Activated CD4-positive, alpha-beta memory T cell treated with anti-CD3 and anti-CD28 coated beads for 36 hours (primary cell): ENCODE results near the gene PEX10. TPM values are rescaled to one million over a fixed set of nuclear protein-coding genes. Genes with fewer than 3 reads are reported as not detected.
A peak's percentile ranks its signal among the peaks of the same experiment; 100 is the strongest.
"Not testable (repeated sequence)": the region's sequence is repeated elsewhere in the genome, so short reads cannot be mapped to it uniquely, and the experiment has no call there.

Experiments used
- CTCF ChIA-PET: fragments of 350-600 bp; sonication (Branson Sonifier 250); formaldehyde crosslinking; loops from one replicate; lab custom pipeline; 2021; ENCODE audit warnings: antibody characterized with exemption, inconsistent platforms; lab: Charles Lee
- POLR2A ChIA-PET: fragments of 350-600 bp; sonication (Branson Sonifier 250); formaldehyde crosslinking; loops from one replicate; lab custom pipeline; 2021; ENCODE audit warnings: antibody characterized with exemption; lab: Charles Lee
- DNase-seq: peaks from one replicate; pipeline ENCODE4 v3.0.0-alpha.2; 2020
- H3K27ac Mint-ChIP-seq: one replicate; pipeline ENCODE4 v1.8.0; 2021; ENCODE audit warnings: mixed read lengths
- H3K27me3 Mint-ChIP-seq: one replicate; pipeline ENCODE4 v1.8.0; 2021; ENCODE audit warnings: mixed read lengths
- H3K36me3 Mint-ChIP-seq: one replicate; pipeline ENCODE4 v1.8.0; 2021; ENCODE audit warnings: mixed read lengths
- H3K4me1 Mint-ChIP-seq: one replicate; pipeline ENCODE4 v1.8.0; 2021; ENCODE audit warnings: low read depth, mixed read lengths
- H3K4me3 Mint-ChIP-seq: one replicate; pipeline ENCODE4 v1.8.0; 2021; ENCODE audit warnings: mild to moderate bottlenecking, mixed read lengths
- H3K9me3 Mint-ChIP-seq: one replicate; pipeline ENCODE4 v1.8.0; 2021; ENCODE audit warnings: mixed read lengths
- intact Hi-C: fragments of 100-400 bp; cut with micrococcal nuclease; formaldehyde crosslinking; loops from one replicate; pipeline ENCODE4 v1.15.1; 2023
- total RNA-seq, 2 experiments: library from RNA; stranded (reverse); gene quantifications; one replicate each; pipeline ENCODE4 v1.2.3, GENCODE V29; 2021

Gene PEX10
- total RNA-seq = 10 to 100 TPM; 14.8 to 15.4 TPM

- peak within 1 kb of the TSS; percentile 82 for H3K27ac Mint-ChIP-seq
- intact Hi-C loops = loop anchor here (1.0 to 10.0 kb wide), 5 partner anchors 21 to 498 kb away; partner anchors contain the start of genes CALML6, MORN1, PANK4 and RER1
- peak within 1 kb of the TSS; percentile 88 for H3K4me3 Mint-ChIP-seq
- no peaks in the 10 kb centered on the region for H3K27me3 Mint-ChIP-seq
- ChIA-PET POLR2A (interaction anchor here (0.7 to 1.9 kb wide), 5 partner anchors 21 to 175 kb away, joined by 3 to 7 read pairs (median 5); partner anchors contain the start of genes MORN1, PANK4, PRXL2B and RER1), CTCF (interaction anchor here (0.8 to 2.4 kb wide), 8 partner anchors 14 to 374 kb away, joined by 3 to 15 read pairs (median 6); partner anchors contain the start of genes FAAP20, MORN1, PANK4 and RER1)
- H3K4me1 Mint-ChIP-seq = peaks cover 34% of the 10 kb centered on the region
- DNase-seq = peak; percentile 99
- H3K9me3 Mint-ChIP-seq = no peaks in the 10 kb centered on the region
- H3K36me3 Mint-ChIP-seq = peaks cover 7% of the 10 kb centered on the region
Observed at GRCh38 chr1:2412395-2412772, at the start of gene PEX10. TSS of gene PEX10 (minus strand) at chr1:2412564. CDS start at chr1:2412502, 62 bp downstream.

GRCh38 chr1:2460996-2461751, 48.8 kb upstream of the PEX10 start:
- Mint-ChIP-seq H3K4me3 (no peak overlapping the region), H3K27ac (no peak overlapping the region), H3K4me1 (no peaks in the 10 kb centered on the region), H3K27me3 (no peaks in the 10 kb centered on the region), H3K36me3 (no peaks in the 10 kb centered on the region), H3K9me3 (no peaks in the 10 kb centered on the region)
- POLR2A ChIA-PET = no interaction called here
- CTCF ChIA-PET = no interaction called here
- intact Hi-C loops = no loop called here
- no peak for DNase-seq

GRCh38 chr1:2460203-2460602, 47.8 kb upstream of the PEX10 start:
- no peak for DNase-seq
- H3K9me3 Mint-ChIP-seq = no peaks in the 10 kb centered on the region
- H3K36me3 Mint-ChIP-seq = no peaks in the 10 kb centered on the region
- H3K27me3 Mint-ChIP-seq = no peaks in the 10 kb centered on the region
- CTCF ChIA-PET = no interaction called here
- no peaks in the 10 kb centered on the region for H3K4me1 Mint-ChIP-seq
- intact Hi-C loops = no loop called here
- no peak overlapping the region for H3K4me3 Mint-ChIP-seq
- POLR2A ChIA-PET = no interaction called here
- no peak overlapping the region for H3K27ac Mint-ChIP-seq

GRCh38 chr1:2459757-2460156, 47.4 kb upstream of the PEX10 start:
- Mint-ChIP-seq H3K27me3 (no peaks in the 10 kb centered on the region), H3K4me3 (no peak overlapping the region), H3K9me3 (no peaks in the 10 kb centered on the region), H3K4me1 (no peaks in the 10 kb centered on the region), H3K36me3 (no peaks in the 10 kb centered on the region), H3K27ac (no peak overlapping the region)
- ChIA-PET CTCF (no interaction called here), POLR2A (no interaction called here)
- intact Hi-C loops = no loop called here
- no peak for DNase-seq

- CTCF ChIA-PET, H3K27ac Mint-ChIP-seq, H3K4me3 Mint-ChIP-seq, H3K9me3 Mint-ChIP-seq, H3K36me3 Mint-ChIP-seq, intact Hi-C loops, H3K27me3 Mint-ChIP-seq, DNase-seq, POLR2A ChIA-PET, H3K4me1 Mint-ChIP-seq: not testable (repeated sequence)
Observed at GRCh38 chr1:2459102-2459753, 46.9 kb upstream of the PEX10 start.

- intact Hi-C loops = no loop called here
- H3K9me3 Mint-ChIP-seq = no peaks in the 10 kb centered on the region
- H3K4me1 Mint-ChIP-seq = no peaks in the 10 kb centered on the region
- ChIA-PET POLR2A (no interaction called here), CTCF (no interaction called here)
- no peak overlapping the region for H3K27ac Mint-ChIP-seq
- no peaks in the 10 kb centered on the region for H3K36me3 Mint-ChIP-seq
- no peaks in the 10 kb centered on the region for H3K27me3 Mint-ChIP-seq
- H3K4me3 Mint-ChIP-seq = no peak overlapping the region
- DNase-seq = no peak
Observed at GRCh38 chr1:2458687-2459086, 46.3 kb upstream of the PEX10 start.

- Mint-ChIP-seq H3K27ac (no peak overlapping the region), H3K9me3 (no peaks in the 10 kb centered on the region), H3K4me1 (no peaks in the 10 kb centered on the region), H3K4me3 (no peak overlapping the region), H3K27me3 (no peaks in the 10 kb centered on the region), H3K36me3 (no peaks in the 10 kb centered on the region)
- no peak for DNase-seq
- CTCF ChIA-PET = no interaction called here
- POLR2A ChIA-PET = no interaction called here
- intact Hi-C loops = no loop called here
Observed at GRCh38 chr1:2457444-2457843, 45.1 kb upstream of the PEX10 start.

- H3K27ac Mint-ChIP-seq = no peak overlapping the region
- no peak for DNase-seq
- H3K9me3 Mint-ChIP-seq = no peaks in the 10 kb centered on the region
- no peaks in the 10 kb centered on the region for H3K27me3 Mint-ChIP-seq
- ChIA-PET CTCF (no interaction called here), POLR2A (no interaction called here)
- intact Hi-C loops = no loop called here
- H3K36me3 Mint-ChIP-seq = no peaks in the 10 kb centered on the region
- H3K4me3 Mint-ChIP-seq = no peak overlapping the region
- H3K4me1 Mint-ChIP-seq = no peaks in the 10 kb centered on the region
Observed at GRCh38 chr1:2455757-2456156, 43.4 kb upstream of the PEX10 start.

GRCh38 chr1:2454227-2454626, 41.9 kb upstream of the PEX10 start:
- ChIA-PET CTCF (no interaction called here), POLR2A (no interaction called here)
- Mint-ChIP-seq H3K36me3 (no peaks in the 10 kb centered on the region), H3K4me3 (no peak overlapping the region), H3K27me3 (no peaks in the 10 kb centered on the region), H3K4me1 (no peaks in the 10 kb centered on the region), H3K27ac (no peak overlapping the region), H3K9me3 (no peaks in the 10 kb centered on the region)
- intact Hi-C loops = no loop called here
- DNase-seq = no peak

GRCh38 chr1:2452932-2453315, 40.6 kb upstream of the PEX10 start:
- ChIA-PET CTCF (no interaction called here), POLR2A (no interaction called here)
- Mint-ChIP-seq H3K27me3 (no peaks in the 10 kb centered on the region), H3K36me3 (no peaks in the 10 kb centered on the region), H3K4me3 (no peak overlapping the region), H3K9me3 (no peaks in the 10 kb centered on the region), H3K4me1 (no peaks in the 10 kb centered on the region), H3K27ac (no peak overlapping the region)
- intact Hi-C loops = no loop called here
- no peak for DNase-seq

- no peaks in the 10 kb centered on the region for H3K36me3 Mint-ChIP-seq
- CTCF ChIA-PET = no interaction called here
- H3K9me3 Mint-ChIP-seq = no peaks in the 10 kb centered on the region
- H3K4me3 Mint-ChIP-seq = no peak overlapping the region
- POLR2A ChIA-PET = no interaction called here
- no peak overlapping the region for H3K27ac Mint-ChIP-seq
- intact Hi-C loops = no loop called here
- no peak for DNase-seq
- no peaks in the 10 kb centered on the region for H3K27me3 Mint-ChIP-seq
- no peaks in the 10 kb centered on the region for H3K4me1 Mint-ChIP-seq
Observed at GRCh38 chr1:2452201-2452931, 40.0 kb upstream of the PEX10 start.

GRCh38 chr1:2451741-2452140, 39.4 kb upstream of the PEX10 start:
- Mint-ChIP-seq H3K9me3 (no peaks in the 10 kb centered on the region), H3K27me3 (no peaks in the 10 kb centered on the region), H3K4me3 (no peak overlapping the region), H3K36me3 (no peaks in the 10 kb centered on the region), H3K27ac (no peak overlapping the region), H3K4me1 (no peaks in the 10 kb centered on the region)
- no peak for DNase-seq
- intact Hi-C loops = no loop called here
- POLR2A ChIA-PET = no interaction called here
- CTCF ChIA-PET = no interaction called here
